Glutamatergic neuron (in vitro differentiated cells): ENCODE data around the gene DDX3X. TPM values are rescaled to one million over a fixed set of nuclear protein-coding genes. Genes with fewer than 3 reads are reported as not detected.

Source experiments
- DNase-seq: peaks from one replicate; pipeline ENCODE4 v3.0.0; 2022
- H3K27ac Mint-ChIP-seq: one replicate; pipeline ENCODE4 v1.8.0; 2020; ENCODE audit warnings: mild to moderate bottlenecking, mixed read lengths, inconsistent platforms; ENCODE audit not compliant: unreplicated experiment
- H3K27me3 Mint-ChIP-seq: one replicate; pipeline ENCODE4 v1.8.0; 2020; ENCODE audit warnings: mild to moderate bottlenecking, moderate library complexity, mixed read lengths, inconsistent platforms; ENCODE audit not compliant: unreplicated experiment
- H3K36me3 Mint-ChIP-seq: one replicate; pipeline ENCODE4 v1.8.0; 2020; ENCODE audit warnings: mild to moderate bottlenecking, mixed read lengths, inconsistent platforms; ENCODE audit not compliant: unreplicated experiment
- H3K4me1 Mint-ChIP-seq: one replicate; pipeline ENCODE4 v1.8.0; 2020; ENCODE audit warnings: mild to moderate bottlenecking, low read depth, mixed read lengths, inconsistent platforms; ENCODE audit not compliant: unreplicated experiment
- H3K4me3 Mint-ChIP-seq: one replicate; pipeline ENCODE4 v1.8.0; 2020; ENCODE audit warnings: mild to moderate bottlenecking, mixed read lengths, inconsistent platforms; ENCODE audit not compliant: unreplicated experiment
- H3K9me3 Mint-ChIP-seq: one replicate; pipeline ENCODE4 v1.8.0; 2020; ENCODE audit warnings: mild to moderate bottlenecking, moderate library complexity, mixed read lengths, inconsistent platforms; ENCODE audit not compliant: unreplicated experiment
- CTCF ChIP-seq: fragments of 200-600 bp; sonication (generic); IDR thresholded peaks from one replicate; pipeline ENCODE4 v1.5.0; 2021; ENCODE audit not compliant: partially characterized antibody, unreplicated experiment
- total RNA-seq: library from RNA; stranded (reverse); fragmentation: NEBNext Ultra II Directional; extraction: Animal tissue kit (Norgen Biotek cat#: 25700); gene quantifications from one replicate; pipeline ENCODE4 v1.2.1, GENCODE V29; 2021; ENCODE audit not compliant: unreplicated experiment

Gene DDX3X
- total RNA-seq, 1 donor from 2014 or later = 208 TPM

GRCh38 chrX:41336447-41336846 is 2.5 kb downstream of the DDX3X start:
- H3K9me3 Mint-ChIP-seq = peaks cover 10% of the 10 kb centered on the region
- no peak overlapping the region for H3K27ac Mint-ChIP-seq
- peak overlapping the region; percentile 91 for H3K4me3 Mint-ChIP-seq
- DNase-seq = no peak
- no peak for TF ChIP-seq CTCF
- peaks cover 8% of the 10 kb centered on the region for H3K27me3 Mint-ChIP-seq
- peaks cover 11% of the 10 kb centered on the region for H3K4me1 Mint-ChIP-seq
- H3K36me3 Mint-ChIP-seq = no peaks in the 10 kb centered on the region

GRCh38 chrX:41337140-41337539 is 3.2 kb downstream of the DDX3X start:
- Mint-ChIP-seq H3K36me3 (no peaks in the 10 kb centered on the region), H3K9me3 (peaks cover 10% of the 10 kb centered on the region), H3K27me3 (peaks cover 8% of the 10 kb centered on the region)

GRCh38 chrX:41338436-41338835 is 4.5 kb downstream of the DDX3X start:
- TF ChIP-seq CTCF = no peak
- DNase-seq = no peak
- Mint-ChIP-seq H3K27ac (no peak overlapping the region), H3K4me3 (no peak overlapping the region), H3K27me3 (peaks cover 4% of the 10 kb centered on the region), H3K9me3 (peaks cover 7% of the 10 kb centered on the region), H3K4me1 (peaks cover 11% of the 10 kb centered on the region), H3K36me3 (no peaks in the 10 kb centered on the region)

More at GRCh38 chrX:41337140-41337539, 3.2 kb downstream of the DDX3X start:
- Mint-ChIP-seq H3K4me1 (peaks cover 11% of the 10 kb centered on the region), H3K4me3 (peak overlapping the region; percentile 67), H3K27ac (no peak overlapping the region)
- no peak for DNase-seq
- TF ChIP-seq CTCF = no peak

GRCh38 chrX:41339148-41339547 is 5.2 kb downstream of the DDX3X start:
- Mint-ChIP-seq H3K4me3 (no peak overlapping the region), H3K9me3 (peaks cover 3% of the 10 kb centered on the region), H3K27me3 (peaks cover 1% of the 10 kb centered on the region), H3K36me3 (no peaks in the 10 kb centered on the region), H3K4me1 (peaks cover 11% of the 10 kb centered on the region), H3K27ac (no peak overlapping the region)
- TF ChIP-seq CTCF = no peak
- no peak for DNase-seq

GRCh38 chrX:41344053-41344452 is 10.1 kb downstream of the DDX3X start:
- Mint-ChIP-seq H3K27ac (no peak overlapping the region), H3K36me3 (no peaks in the 10 kb centered on the region), H3K9me3 (no peaks in the 10 kb centered on the region), H3K4me3 (no peak overlapping the region), H3K4me1 (peaks cover 4% of the 10 kb centered on the region), H3K27me3 (no peaks in the 10 kb centered on the region)
- no peak for DNase-seq
- TF ChIP-seq CTCF = no peak
